ENCODE results near the gene KIF21B.
"Not testable (repeated sequence)": the region's sequence is repeated elsewhere in the genome, so short reads cannot be mapped to it uniquely, and the experiment has no call there.

The KIF21B gene

DNA sequence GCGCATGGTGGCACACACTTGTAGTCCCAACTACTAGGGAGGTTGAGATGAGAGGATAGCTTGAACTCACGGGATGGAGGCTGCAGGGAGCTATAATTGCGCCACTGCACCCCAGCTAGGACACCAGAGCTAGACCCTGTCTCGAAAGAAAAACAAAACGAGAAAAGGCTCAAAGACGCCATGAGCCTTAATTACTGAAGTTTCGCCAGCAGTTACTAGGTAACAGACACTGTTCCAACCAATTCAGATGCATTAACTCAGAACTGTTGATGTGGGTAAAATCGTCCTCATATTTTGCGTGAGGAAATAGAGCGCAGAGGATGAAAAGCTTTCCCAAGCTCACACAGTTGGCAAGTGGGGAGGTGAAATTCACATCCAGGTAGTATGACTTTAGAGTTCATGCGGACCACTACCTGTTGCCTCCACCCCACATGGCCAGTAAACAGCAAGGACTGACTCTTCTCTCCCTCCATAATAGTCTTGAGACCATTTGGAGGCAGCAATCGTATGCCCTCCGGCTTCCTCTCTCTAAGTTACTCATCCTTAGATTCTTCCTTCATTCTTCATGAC, 88.8 kb downstream of the KIF21B start:
- Histone ChIP-seq H2AFZ (ENCODE audit: low read length) (no peak overlapping the region), H3K4me3 (ENCODE audit: low read length, poor library complexity, severe bottlenecking) (no peak overlapping the region), H3K4me2 (ENCODE audit: low read depth, low read length, poor library complexity, severe bottlenecking) (no peak overlapping the region), H3K9ac (ENCODE audit: low read depth, low read length, poor library complexity, severe bottlenecking) (no peak overlapping the region), H3K9me3 (ENCODE audit: insufficient read depth, low read depth, low read length) (no peaks in the 10 kb centered on the region), H3K36me3 (ENCODE audit: insufficient read depth, low read length) (no peaks in the 10 kb centered on the region), H3K79me2 (ENCODE audit: insufficient read depth, low read length) (no peaks in the 10 kb centered on the region), H3K27me3 (ENCODE audit: insufficient read depth, low read length, poor library complexity, severe bottlenecking) (no peaks in the 10 kb centered on the region), H3F3A (ENCODE audit: low read depth) (no peaks in the 10 kb centered on the region), H3K9me2 (replicated peaks; ENCODE audit: low read depth, low read length) (no peaks in the 10 kb centered on the region), H4K20me1 (ENCODE audit: insufficient read depth, low read length, poor library complexity, severe bottlenecking) (no peaks in the 10 kb centered on the region), H3K4me1 (ENCODE audit: insufficient read depth, low read length, poor library complexity, severe bottlenecking) (peaks cover 7% of the 10 kb centered on the region)
- no peak for TF ChIP-seq EZH2phosphoT487 (IDR thresholded peaks at IDR 0.05; ENCODE audit: borderline replicate concordance)
- TF ChIP-seq, protein P1, sequence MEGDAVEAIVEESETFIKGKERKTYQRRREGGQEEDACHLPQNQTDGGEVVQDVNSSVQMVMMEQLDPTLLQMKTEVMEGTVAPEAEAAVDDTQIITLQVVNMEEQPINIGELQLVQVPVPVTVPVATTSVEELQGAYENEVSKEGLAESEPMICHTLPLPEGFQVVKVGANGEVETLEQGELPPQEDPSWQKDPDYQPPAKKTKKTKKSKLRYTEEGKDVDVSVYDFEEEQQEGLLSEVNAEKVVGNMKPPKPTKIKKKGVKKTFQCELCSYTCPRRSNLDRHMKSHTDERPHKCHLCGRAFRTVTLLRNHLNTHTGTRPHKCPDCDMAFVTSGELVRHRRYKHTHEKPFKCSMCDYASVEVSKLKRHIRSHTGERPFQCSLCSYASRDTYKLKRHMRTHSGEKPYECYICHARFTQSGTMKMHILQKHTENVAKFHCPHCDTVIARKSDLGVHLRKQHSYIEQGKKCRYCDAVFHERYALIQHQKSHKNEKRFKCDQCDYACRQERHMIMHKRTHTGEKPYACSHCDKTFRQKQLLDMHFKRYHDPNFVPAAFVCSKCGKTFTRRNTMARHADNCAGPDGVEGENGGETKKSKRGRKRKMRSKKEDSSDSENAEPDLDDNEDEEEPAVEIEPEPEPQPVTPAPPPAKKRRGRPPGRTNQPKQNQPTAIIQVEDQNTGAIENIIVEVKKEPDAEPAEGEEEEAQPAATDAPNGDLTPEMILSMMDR (conservative IDR thresholded peaks at IDR 0.05; ENCODE audit: low read length): no peak

GRCh38 chr1:200931776-200932175, 91.7 kb downstream of the KIF21B start:
- H4K20me1 ChIP-seq (ENCODE audit: insufficient read depth, low read length, poor library complexity, severe bottlenecking): no peaks in the 10 kb centered on the region
- no peak overlapping the region for H2AFZ ChIP-seq (ENCODE audit: low read length)
- no peaks in the 10 kb centered on the region for H3K9me3 ChIP-seq (ENCODE audit: insufficient read depth, low read depth, low read length)
- no peaks in the 10 kb centered on the region for H3K36me3 ChIP-seq (ENCODE audit: insufficient read depth, low read length)
- H3K79me2 ChIP-seq (ENCODE audit: insufficient read depth, low read length): no peaks in the 10 kb centered on the region
- no peaks in the 10 kb centered on the region for H3F3A ChIP-seq (ENCODE audit: low read depth)
- peaks cover under 1% of the 10 kb centered on the region for H3K4me1 ChIP-seq (ENCODE audit: insufficient read depth, low read length, poor library complexity, severe bottlenecking)
- H3K4me3 ChIP-seq (ENCODE audit: low read length, poor library complexity, severe bottlenecking): no peak overlapping the region
- H3K9ac ChIP-seq (ENCODE audit: low read depth, low read length, poor library complexity, severe bottlenecking): no peak overlapping the region
- H3K27me3 ChIP-seq (ENCODE audit: insufficient read depth, low read length, poor library complexity, severe bottlenecking): no peaks in the 10 kb centered on the region
- no peak overlapping the region for H3K4me2 ChIP-seq (ENCODE audit: low read depth, low read length, poor library complexity, severe bottlenecking)
- H3K9me2 ChIP-seq (replicated peaks; ENCODE audit: low read depth, low read length): no peaks in the 10 kb centered on the region
- TF ChIP-seq EZH2phosphoT487 (IDR thresholded peaks at IDR 0.05; ENCODE audit: borderline replicate concordance): no peak
- TF ChIP-seq, protein P1 (conservative IDR thresholded peaks at IDR 0.05; ENCODE audit: low read length): no peak

DNA sequence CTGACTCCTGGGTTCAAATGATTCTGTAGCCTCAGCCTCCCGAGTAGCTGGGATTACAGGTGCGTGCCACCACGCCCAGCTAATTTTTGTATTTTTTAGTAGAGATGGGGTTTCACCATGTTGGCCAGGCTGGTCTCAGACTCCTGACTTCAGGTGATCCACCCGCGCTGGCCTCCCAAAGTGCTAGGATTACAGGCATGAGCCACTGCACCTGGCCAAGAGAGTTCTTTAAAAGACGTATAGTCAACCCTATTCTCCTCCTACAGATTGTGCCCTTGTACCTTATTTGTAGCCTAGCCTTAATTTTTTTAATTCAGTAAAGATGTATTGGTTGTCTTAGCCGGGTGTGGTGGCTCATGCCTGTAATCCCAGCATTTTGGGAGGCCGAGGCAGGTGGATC, 93.2 kb downstream of the KIF21B start:
- peaks cover 10% of the 10 kb centered on the region for H3K4me1 ChIP-seq (ENCODE audit: insufficient read depth, low read length, poor library complexity, severe bottlenecking)
- not testable (repeated sequence) for H3K27me3 ChIP-seq (ENCODE audit: insufficient read depth, low read length, poor library complexity, severe bottlenecking); H3K4me3 ChIP-seq (ENCODE audit: low read length, poor library complexity, severe bottlenecking); H3K9me2 ChIP-seq (replicated peaks; ENCODE audit: low read depth, low read length); H3K9ac ChIP-seq (ENCODE audit: low read depth, low read length, poor library complexity, severe bottlenecking); H2AFZ ChIP-seq (ENCODE audit: low read length); H3K79me2 ChIP-seq (ENCODE audit: insufficient read depth, low read length); H3F3A ChIP-seq (ENCODE audit: low read depth); H3K9me3 ChIP-seq (ENCODE audit: insufficient read depth, low read depth, low read length); H4K20me1 ChIP-seq (ENCODE audit: insufficient read depth, low read length, poor library complexity, severe bottlenecking); H3K4me2 ChIP-seq (ENCODE audit: low read depth, low read length, poor library complexity, severe bottlenecking); H3K36me3 ChIP-seq (ENCODE audit: insufficient read depth, low read length)
